Endothelial cell of umbilical vein (primary cell): ENCODE results near the gene KXD1. TPM values are rescaled to one million over a fixed set of nuclear protein-coding genes. Genes with fewer than 3 reads are reported as not detected.
A peak's percentile ranks its signal among the peaks of the same experiment; 100 is the strongest.

ENCODE experiments used
- BruUV-seq: library from RNA; stranded (reverse); fragments of 400-500 nt; replicated peaks from 2 replicates; lab custom pipeline; 2021; lab: Mats Ljungman, UMichigan
- CTCF ChIA-PET: fragments of 300-600, 350-600 bp; sonication (Branson Sonifier 250); formaldehyde crosslinking; loops from one replicate; lab custom pipeline; 2021; ENCODE audit warnings: antibody characterized with exemption, inconsistent platforms; lab: Charles Lee
- POLR2A ChIA-PET: fragments of 300-600, 350-600 bp; sonication (Branson Sonifier 250); formaldehyde crosslinking; loops from one replicate; lab custom pipeline; 2021; ENCODE audit warnings: antibody characterized with exemption, inconsistent platforms; lab: Charles Lee
- DNase-seq: peaks from one replicate; pipeline ENCODE4 v3.0.0-alpha.2; 2011; ENCODE audit warnings: low read depth, low spot score
- FAIRE-seq: peaks from 2 replicates; lab custom pipeline; 2011; peaks lifted over from hg19 to GRCh38; lab: Jason Lieb, UNC
- H2AFZ ChIP-seq: 2 replicates; pipeline ENCODE4 v1.6.0; 2012; ENCODE audit warnings: low read depth, low read length, control low read depth, inconsistent platforms
- H3K27ac ChIP-seq: 2 replicates; pipeline ENCODE4 v1.5.1; 2011; ENCODE audit warnings: low read depth, mild to moderate bottlenecking, control low read depth, low read length, moderate library complexity; ENCODE audit not compliant: insufficient read depth
- H3K27me3 ChIP-seq, 2 experiments: 2 replicates each; pipeline versions ENCODE4 v1.6.0 to v1.6.1; 2011; ENCODE audit warnings: low read length in 2 of 2, mixed read lengths in 1 of 2; ENCODE audit not compliant: control insufficient read depth in 2 of 2, insufficient read depth in 2 of 2
- H3K36me3 ChIP-seq, 2 experiments: 2 replicates in 1 of 2; 3 replicates in 1 of 2; pipeline ENCODE4 v1.5.1; 2011; ENCODE audit warnings: low read length in 2 of 2, mild to moderate bottlenecking in 1 of 2, moderate library complexity in 1 of 2; ENCODE audit not compliant: control insufficient read depth in 2 of 2, insufficient read depth in 2 of 2; ENCODE audit errors: extremely low read depth in 1 of 2
- H3K4me1 ChIP-seq: 3 replicates; pipeline ENCODE4 v1.5.1; 2011; ENCODE audit warnings: mild to moderate bottlenecking, low read length; ENCODE audit not compliant: control insufficient read depth, insufficient read depth; ENCODE audit errors: extremely low read depth
- H3K4me2 ChIP-seq: 2 replicates; pipeline ENCODE4 v1.6.1; 2011; ENCODE audit warnings: low read length, control low read depth, mixed read lengths; ENCODE audit not compliant: insufficient read depth
- H3K4me3 ChIP-seq, 3 experiments: fragments of 200-600 bp in 1 of 3; sonication (generic), shearing (Covaris generic) in 1 of 3; replicated peaks in 1 of 3; 2 replicates each; pipeline ENCODE4 v1.5.1; 2011 to 2016; ENCODE audit warnings: control low read depth in 3 of 3, low read length in 3 of 3, mild to moderate bottlenecking in 2 of 3, inconsistent platforms in 1 of 3, low read depth in 1 of 3, moderate library complexity in 1 of 3; ENCODE audit not compliant: insufficient read depth in 1 of 3
- H3K79me2 ChIP-seq: 2 replicates; pipeline ENCODE4 v1.6.0; 2012; ENCODE audit warnings: low read length, inconsistent platforms; ENCODE audit not compliant: control insufficient read depth, insufficient read depth
- H3K9ac ChIP-seq: replicated peaks from 2 replicates; pipeline ENCODE3; 2011; ENCODE audit warnings: low read length, control low read depth; ENCODE audit not compliant: insufficient read depth; ENCODE audit errors: extremely low read depth
- H3K9me1 ChIP-seq: replicated peaks from 3 replicates; pipeline ENCODE4 v1.6.0; 2011; ENCODE audit warnings: mild to moderate bottlenecking, low read length; ENCODE audit not compliant: control insufficient read depth, insufficient read depth; ENCODE audit errors: extremely low read depth
- H3K9me3 ChIP-seq: replicated peaks from 2 replicates; pipeline ENCODE4 v1.5.1; 2012; ENCODE audit warnings: low read length, inconsistent platforms; ENCODE audit not compliant: control insufficient read depth, insufficient read depth
- H4K20me1 ChIP-seq: replicated peaks from 2 replicates; pipeline ENCODE3; 2011; ENCODE audit warnings: mild to moderate bottlenecking, low read length; ENCODE audit not compliant: control insufficient read depth, insufficient read depth; ENCODE audit errors: extremely low read depth
- EZH2 ChIP-seq: IDR thresholded peaks from 2 replicates; pipeline ENCODE4 v1.6.1; 2012; ENCODE audit warnings: borderline replicate concordance, low read depth, mild to moderate bottlenecking, moderate library complexity, low read length, inconsistent platforms; ENCODE audit not compliant: severe bottlenecking
- FOS ChIP-seq: IDR thresholded peaks from 2 replicates; pipeline ENCODE4 v1.6.1; 2011; ENCODE audit warnings: mild to moderate bottlenecking, low read length, moderate library complexity, borderline replicate concordance; ENCODE audit not compliant: insufficient read depth
- GATA2 ChIP-seq: IDR thresholded peaks from 2 replicates; pipeline ENCODE4 v1.7.0; 2011; ENCODE audit warnings: low read depth, mild to moderate bottlenecking, moderate library complexity, mixed read lengths, low read length; ENCODE audit not compliant: insufficient read length, insufficient read depth
- JUN ChIP-seq: IDR thresholded peaks from 2 replicates; pipeline ENCODE4 v1.6.1; 2011; ENCODE audit warnings: borderline replicate concordance, low read depth; ENCODE audit not compliant: insufficient read length, insufficient read depth
- MYC ChIP-seq: IDR thresholded peaks from one replicate; pipeline ENCODE4 v1.6.1; 2011; ENCODE audit warnings: mild to moderate bottlenecking, low read depth, low read length
- POLR2A ChIP-seq: IDR thresholded peaks from 2 replicates; pipeline ENCODE4 v1.6.1; 2012; ENCODE audit warnings: low read depth, mild to moderate bottlenecking, control low read depth, low read length
- POLR2AphosphoS5 ChIP-seq: IDR thresholded peaks from 2 replicates; pipeline ENCODE4 v1.6.1; 2012; ENCODE audit warnings: low read depth, mild to moderate bottlenecking, control low read depth, low read length, moderate library complexity; ENCODE audit not compliant: insufficient read depth
- dilution Hi-C: fragments of 300-500 bp; cut with MboI; formaldehyde crosslinking; loops from one replicate; pipeline ENCODE4 v1.15.0; 2019; ENCODE audit warnings: low sequenced_read_pairs; ENCODE audit not compliant: extremely low pct_ligation_motif_present
- intact Hi-C: fragments of 100-400 bp; cut with micrococcal nuclease; formaldehyde crosslinking; loops from one replicate; pipeline ENCODE4 v1.10.0; 2022
- polyA plus RNA-seq, 4 experiments: library from polyadenylated mRNA; depleted of rRNA in 3 of 4; stranded (reverse) in 3 of 4; unstranded in 1 of 4; fragments of >200 nt; gene quantifications; 2 replicates each; pipeline versions ENCODE4 v1.2.1 to v1.2.3, GENCODE V29; 2011 to 2012; ENCODE audit warnings: missing spikeins in 1 of 4
- total RNA-seq: library from RNA; stranded (reverse); gene quantifications from 2 replicates; pipeline ENCODE4 v1.2.3, GENCODE V29; 2021
- TF ChIP-seq, protein P1 (sequence below): IDR thresholded peaks from 2 replicates; pipeline ENCODE4 v1.6.1; 2011; ENCODE audit not compliant: insufficient read depth, insufficient read length
- TF ChIP-seq, protein P2 (sequence below), 2 donors: IDR thresholded peaks; 1 replicate in 1 of 2; 2 replicates in 1 of 2; pipeline ENCODE4 v1.5.1; 2011; ENCODE audit warnings: low read length in 2 of 2, mild to moderate bottlenecking in 2 of 2, moderate library complexity in 2 of 2, control low read depth in 1 of 2, inconsistent platforms in 1 of 2, low read depth in 1 of 2; ENCODE audit not compliant: insufficient read depth in 1 of 2; ENCODE audit errors: extremely low read depth in 1 of 2

KXD1 gene
- total and polyA plus RNA-seq, 2 donors (not counting 3 experiments of a cell fraction or from before 2014, with no cell fraction given) = 134 to 186 TPM

DNA sequence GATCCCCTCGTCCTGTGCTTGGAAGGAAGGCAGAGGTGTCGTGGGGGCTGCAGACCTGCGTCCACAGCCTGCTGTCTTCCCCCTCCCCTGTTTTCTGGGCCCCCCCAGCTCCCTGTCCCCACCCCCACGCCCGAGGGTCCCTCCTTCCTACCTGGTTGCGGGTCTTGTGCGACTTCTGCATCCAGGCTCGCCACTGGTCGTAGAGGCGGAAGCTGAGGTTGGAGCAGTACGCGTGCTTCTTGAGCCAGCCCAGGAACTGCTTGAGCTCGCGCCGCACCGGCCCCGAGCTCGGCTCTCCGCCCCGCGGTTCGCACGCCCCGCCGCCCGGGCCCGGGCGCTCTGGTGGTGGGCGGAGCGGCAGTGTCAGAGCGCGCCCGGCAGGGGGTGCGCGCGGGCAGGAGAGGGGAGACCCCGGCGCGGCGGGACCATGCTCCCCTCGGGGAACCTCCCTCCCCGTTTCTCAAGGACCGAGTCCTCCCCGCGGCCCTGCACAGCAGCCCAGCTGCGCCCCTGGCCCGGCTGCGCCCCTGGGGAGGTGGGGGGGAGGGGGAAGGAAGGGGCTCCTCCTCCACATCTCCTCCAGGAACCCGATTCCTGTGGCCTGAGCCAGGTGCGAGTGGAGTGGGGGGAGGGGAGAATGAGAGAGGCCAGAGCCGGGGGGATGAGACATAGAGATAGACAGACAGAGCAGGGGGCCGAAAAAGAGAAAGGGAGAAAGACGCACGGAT, 36.6 kb downstream of the KXD1 start:
- peak; percentile 80 for DNase-seq
- peaks cover 0 to 2% of the 10 kb centered on the region in 2 experiments for H3K36me3 ChIP-seq
- H3K27ac ChIP-seq = no peak overlapping the region
- H3K9ac ChIP-seq = no peak overlapping the region
- peak overlapping the region; percentile 55 for H2AFZ ChIP-seq
- no peaks in the 10 kb centered on the region for H4K20me1 ChIP-seq
- TF ChIP-seq POLR2AphosphoS5 (peak; percentile 65), POLR2A (no peak), GATA2 (no peak), EZH2 (no peak), MYC (no peak), FOS (no peak), JUN (no peak)
- TF ChIP-seq, protein P1, sequence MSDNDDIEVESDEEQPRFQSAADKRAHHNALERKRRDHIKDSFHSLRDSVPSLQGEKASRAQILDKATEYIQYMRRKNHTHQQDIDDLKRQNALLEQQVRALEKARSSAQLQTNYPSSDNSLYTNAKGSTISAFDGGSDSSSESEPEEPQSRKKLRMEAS = peak; percentile 17
- TF ChIP-seq, protein P2, sequence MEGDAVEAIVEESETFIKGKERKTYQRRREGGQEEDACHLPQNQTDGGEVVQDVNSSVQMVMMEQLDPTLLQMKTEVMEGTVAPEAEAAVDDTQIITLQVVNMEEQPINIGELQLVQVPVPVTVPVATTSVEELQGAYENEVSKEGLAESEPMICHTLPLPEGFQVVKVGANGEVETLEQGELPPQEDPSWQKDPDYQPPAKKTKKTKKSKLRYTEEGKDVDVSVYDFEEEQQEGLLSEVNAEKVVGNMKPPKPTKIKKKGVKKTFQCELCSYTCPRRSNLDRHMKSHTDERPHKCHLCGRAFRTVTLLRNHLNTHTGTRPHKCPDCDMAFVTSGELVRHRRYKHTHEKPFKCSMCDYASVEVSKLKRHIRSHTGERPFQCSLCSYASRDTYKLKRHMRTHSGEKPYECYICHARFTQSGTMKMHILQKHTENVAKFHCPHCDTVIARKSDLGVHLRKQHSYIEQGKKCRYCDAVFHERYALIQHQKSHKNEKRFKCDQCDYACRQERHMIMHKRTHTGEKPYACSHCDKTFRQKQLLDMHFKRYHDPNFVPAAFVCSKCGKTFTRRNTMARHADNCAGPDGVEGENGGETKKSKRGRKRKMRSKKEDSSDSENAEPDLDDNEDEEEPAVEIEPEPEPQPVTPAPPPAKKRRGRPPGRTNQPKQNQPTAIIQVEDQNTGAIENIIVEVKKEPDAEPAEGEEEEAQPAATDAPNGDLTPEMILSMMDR (IDR thresholded peaks at IDR 0.05; ENCODE audit: extremely low read depth in 1 of 2, insufficient read depth in 1 of 2, low read depth in 1 of 2, low read length in 2 of 2) = peak; percentile 71 to 90
- H3K27me3 ChIP-seq = no peaks in the 10 kb centered on the region
- intact Hi-C loops (loop anchor here (1.0 kb wide), 4 partner anchors 81 to 325 kb away; partner anchors contain the start of genes COPE and DDX49), dilution Hi-C loops (no loop called here)
- FAIRE-seq = peak; percentile 76
- no TSS peak for BruUV-seq
- H3K9me1 ChIP-seq = no peaks in the 10 kb centered on the region
- no peaks in the 10 kb centered on the region for H3K9me3 ChIP-seq
- peak overlapping the region in 2 of 3 experiments; percentile 14 to 25 for H3K4me3 ChIP-seq
- H3K79me2 ChIP-seq = no peaks in the 10 kb centered on the region
- peak overlapping the region; percentile 41 for H3K4me2 ChIP-seq
- ChIA-PET POLR2A (interaction anchor here (0.9 kb wide), 1 partner anchor 74 kb away, joined by 5 read pairs; no protein-coding TSS in a partner anchor), CTCF (interaction anchor here (0.6 to 4.4 kb wide), 41 partner anchors 9 to 393 kb away, joined by 3 to 65 read pairs (median 4); partner anchors contain the start of genes COMP, DDX49, UBA52 and UPF1)
- peaks cover 12% of the 10 kb centered on the region for H3K4me1 ChIP-seq
